Lower leg skin (tissue), 3 donors: ENCODE data around the gene CHMP4A.

Experiments used
- POLR2A ChIP-seq, 2 donors: fragments of 450-650 bp; IDR thresholded peaks; one replicate each; pipeline ENCODE4 v1.6.1; 2016 to 2017; ENCODE audit warnings: antibody characterized with exemption in 2 of 2, mild to moderate bottlenecking in 1 of 2, moderate library complexity in 1 of 2
- TF ChIP-seq, protein P1 (sequence below), 3 donors: fragments of 450-650 bp; IDR thresholded peaks; one replicate each; pipeline ENCODE4 v1.5.1; 2016; ENCODE audit warnings: antibody characterized with exemption in 3 of 3, mild to moderate bottlenecking in 3 of 3, moderate library complexity in 2 of 3

DNA sequence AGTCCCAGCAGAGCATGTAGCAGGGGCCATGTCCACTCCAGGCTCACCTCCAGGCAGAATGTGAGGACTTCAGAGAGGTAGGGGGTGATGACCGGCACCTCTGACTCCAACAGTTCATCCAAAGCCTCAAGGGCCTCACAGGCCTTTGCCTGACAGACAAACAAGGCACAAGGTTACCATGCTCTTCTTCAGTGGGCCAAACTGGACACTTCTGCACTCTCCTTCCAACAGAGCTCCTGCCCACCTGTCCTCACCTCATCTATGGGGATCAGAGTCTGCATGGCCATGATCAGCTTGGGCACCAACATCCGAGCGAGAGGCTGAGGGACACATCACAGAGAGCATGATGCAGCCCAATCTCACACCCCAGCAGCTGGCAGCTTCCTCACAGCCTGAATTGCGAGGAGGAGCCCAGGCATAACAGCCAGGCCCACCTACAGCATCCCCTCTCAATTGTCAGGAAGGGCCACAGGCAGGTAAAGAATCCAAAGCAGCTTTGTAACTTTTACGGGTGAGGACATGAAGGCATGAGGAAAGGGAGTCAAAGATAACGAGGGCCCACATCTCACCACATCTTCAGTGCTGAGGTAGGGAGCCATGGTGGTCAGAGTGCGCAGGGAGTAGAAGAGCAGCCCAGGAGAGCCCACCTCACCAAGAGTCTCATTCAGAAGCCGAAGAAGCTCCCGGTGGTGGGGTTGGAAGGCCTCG lies 26.3 kb downstream of the CHMP4A start:
- TF ChIP-seq, protein P1, sequence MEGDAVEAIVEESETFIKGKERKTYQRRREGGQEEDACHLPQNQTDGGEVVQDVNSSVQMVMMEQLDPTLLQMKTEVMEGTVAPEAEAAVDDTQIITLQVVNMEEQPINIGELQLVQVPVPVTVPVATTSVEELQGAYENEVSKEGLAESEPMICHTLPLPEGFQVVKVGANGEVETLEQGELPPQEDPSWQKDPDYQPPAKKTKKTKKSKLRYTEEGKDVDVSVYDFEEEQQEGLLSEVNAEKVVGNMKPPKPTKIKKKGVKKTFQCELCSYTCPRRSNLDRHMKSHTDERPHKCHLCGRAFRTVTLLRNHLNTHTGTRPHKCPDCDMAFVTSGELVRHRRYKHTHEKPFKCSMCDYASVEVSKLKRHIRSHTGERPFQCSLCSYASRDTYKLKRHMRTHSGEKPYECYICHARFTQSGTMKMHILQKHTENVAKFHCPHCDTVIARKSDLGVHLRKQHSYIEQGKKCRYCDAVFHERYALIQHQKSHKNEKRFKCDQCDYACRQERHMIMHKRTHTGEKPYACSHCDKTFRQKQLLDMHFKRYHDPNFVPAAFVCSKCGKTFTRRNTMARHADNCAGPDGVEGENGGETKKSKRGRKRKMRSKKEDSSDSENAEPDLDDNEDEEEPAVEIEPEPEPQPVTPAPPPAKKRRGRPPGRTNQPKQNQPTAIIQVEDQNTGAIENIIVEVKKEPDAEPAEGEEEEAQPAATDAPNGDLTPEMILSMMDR (IDR thresholded peaks at IDR 0.05), result no peak
- no peak for TF ChIP-seq POLR2A (IDR thresholded peaks at IDR 0.05)
